GM12892 (cell line): ENCODE results near the gene WBP2NL.

Experiments
- POLR2A ChIP-seq: IDR thresholded peaks from 2 replicates; pipeline ENCODE4 v1.6.1; 2011; ENCODE audit warnings: low read depth, low read length, control low read depth
- TAF1 ChIP-seq: IDR thresholded peaks from 2 replicates; pipeline ENCODE4 v1.6.1; 2011; ENCODE audit warnings: low read depth, mild to moderate bottlenecking, control low read depth, low read length, borderline replicate concordance

- TF ChIP-seq POLR2A (no peak), TAF1 (no peak)
Observed at GRCh38 chr22:42013385-42013784, 14.8 kb downstream of the WBP2NL start.
